Thyroid gland (tissue), 4 donors: ENCODE data around the gene ESF1. TPM values are rescaled to one million over a fixed set of nuclear protein-coding genes. Genes with fewer than 3 reads are reported as not detected.

Experiments used
- DNase-seq, 2 donors: peaks; one replicate each; pipeline ENCODE4 v3.0.0-alpha.2; 2019
- H3K27ac ChIP-seq, 3 donors: fragments of 200-600 bp; sonication (generic); 1 replicate in 2 of 3; 2 replicates in 1 of 3; pipeline ENCODE4 v1.5.1; 2016 to 2019; ENCODE audit warnings: mild to moderate bottlenecking in 1 of 3, moderate library complexity in 1 of 3
- H3K27me3 ChIP-seq: fragments of 200-600 bp; sonication (generic); one replicate; pipeline ENCODE4 v1.5.1; 2019
- H3K36me3 ChIP-seq, 2 donors: fragments of 200-600 bp; sonication (generic); one replicate each; pipeline ENCODE4 v1.5.1; 2016 to 2019
- H3K4me1 ChIP-seq, 2 donors: fragments of 200-600 bp; sonication (generic); one replicate each; pipeline ENCODE4 v1.5.1; 2017 to 2019
- H3K4me3 ChIP-seq, 3 donors: fragments of 200-600 bp; sonication (generic); replicated peaks in 1 of 3; 1 replicate in 2 of 3; 2 replicates in 1 of 3; pipeline ENCODE4 v1.5.1; 2016; ENCODE audit warnings: mild to moderate bottlenecking in 1 of 3
- H3K9me3 ChIP-seq: fragments of 200-600 bp; sonication (generic); one replicate; pipeline ENCODE4 v1.5.1; 2017
- POLR2A ChIP-seq, 2 donors: fragments of 450-650 bp; IDR thresholded peaks; one replicate each; pipeline ENCODE4 v1.6.1; 2017; ENCODE audit warnings: antibody characterized with exemption in 2 of 2, mild to moderate bottlenecking in 2 of 2, moderate library complexity in 1 of 2
- WGBS, 2 donors: methylation state at CpG; one replicate each; pipeline ENCODE4 v1.1.5; 2017; 5-methylcytosine and 5-hydroxymethylcytosine counted together
- intact Hi-C: fragments of 100-400 bp; cut with DNase I; formaldehyde crosslinking; loops from one replicate; pipeline ENCODE4 v1.15.1; 2023
- total RNA-seq, 4 donors: library from RNA; depleted of rRNA; stranded (reverse); fragments of >200 nt; gene quantifications; one replicate each; pipeline ENCODE4 v1.2.3, GENCODE V29; 2016
- TF ChIP-seq, protein P1 (sequence below), 6 experiments: fragments of 200-600 bp in 3 of 6; fragments of 450-650 bp in 3 of 6; sonication (generic) in 3 of 6; IDR thresholded peaks; one replicate each; pipeline ENCODE4 v1.5.1; 2016 to 2019; ENCODE audit warnings: antibody characterized with exemption in 6 of 6, mild to moderate bottlenecking in 2 of 6, inconsistent platforms in 1 of 6, moderate library complexity in 1 of 6

Gene ESF1
- total RNA-seq, 4 donors from 2014 or later, result 10.0 to 11.9 (median 10.8) TPM

DNA sequence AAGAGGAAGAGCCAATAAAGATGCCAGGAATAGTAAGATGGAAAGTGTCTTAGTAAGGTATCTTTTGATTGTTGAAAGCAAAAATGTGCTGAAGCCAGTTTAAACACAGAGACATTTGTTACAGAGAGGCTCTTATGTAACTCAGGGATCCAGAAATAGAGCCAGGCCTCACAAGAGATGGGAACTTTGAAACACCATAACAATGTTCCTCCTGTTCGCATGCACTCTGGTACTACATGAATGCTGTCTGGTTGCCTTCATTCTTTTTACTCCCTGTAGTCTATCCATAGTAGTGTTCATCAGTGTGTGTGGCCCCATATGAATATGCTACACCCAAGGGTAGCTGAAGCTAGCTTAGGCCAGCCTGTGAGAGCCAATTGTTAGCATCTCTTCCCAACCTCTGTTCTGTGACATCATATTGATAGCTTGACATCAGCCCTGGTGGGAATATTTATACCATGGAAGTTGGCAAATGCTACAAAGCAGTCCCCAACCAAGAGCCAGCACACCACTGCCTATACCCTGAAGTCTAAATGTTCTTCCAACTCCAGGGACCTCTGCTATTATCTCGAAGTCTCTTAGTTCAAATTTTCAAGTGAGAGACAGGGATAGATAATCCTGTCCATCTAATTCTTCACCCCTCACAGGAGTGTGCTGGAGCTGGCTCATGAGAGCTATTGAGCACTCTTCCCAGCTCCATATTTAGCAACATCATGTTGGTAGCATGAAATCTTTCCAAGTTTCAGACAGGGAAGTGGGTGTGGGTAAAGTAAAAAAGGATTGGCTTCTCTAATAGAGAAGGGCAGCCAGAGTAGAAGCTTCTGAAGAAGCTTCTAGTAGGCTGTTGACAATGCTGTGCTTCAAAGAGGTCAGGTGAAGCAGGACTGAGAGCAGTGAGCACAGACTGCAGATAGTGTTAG, 7.1 kb upstream of the ESF1 start:
- TF ChIP-seq, protein P1, sequence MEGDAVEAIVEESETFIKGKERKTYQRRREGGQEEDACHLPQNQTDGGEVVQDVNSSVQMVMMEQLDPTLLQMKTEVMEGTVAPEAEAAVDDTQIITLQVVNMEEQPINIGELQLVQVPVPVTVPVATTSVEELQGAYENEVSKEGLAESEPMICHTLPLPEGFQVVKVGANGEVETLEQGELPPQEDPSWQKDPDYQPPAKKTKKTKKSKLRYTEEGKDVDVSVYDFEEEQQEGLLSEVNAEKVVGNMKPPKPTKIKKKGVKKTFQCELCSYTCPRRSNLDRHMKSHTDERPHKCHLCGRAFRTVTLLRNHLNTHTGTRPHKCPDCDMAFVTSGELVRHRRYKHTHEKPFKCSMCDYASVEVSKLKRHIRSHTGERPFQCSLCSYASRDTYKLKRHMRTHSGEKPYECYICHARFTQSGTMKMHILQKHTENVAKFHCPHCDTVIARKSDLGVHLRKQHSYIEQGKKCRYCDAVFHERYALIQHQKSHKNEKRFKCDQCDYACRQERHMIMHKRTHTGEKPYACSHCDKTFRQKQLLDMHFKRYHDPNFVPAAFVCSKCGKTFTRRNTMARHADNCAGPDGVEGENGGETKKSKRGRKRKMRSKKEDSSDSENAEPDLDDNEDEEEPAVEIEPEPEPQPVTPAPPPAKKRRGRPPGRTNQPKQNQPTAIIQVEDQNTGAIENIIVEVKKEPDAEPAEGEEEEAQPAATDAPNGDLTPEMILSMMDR (IDR thresholded peaks at IDR 0.05), result no peak
- no peak for TF ChIP-seq POLR2A (IDR thresholded peaks at IDR 0.05)
- intact Hi-C loops, result no loop called here
- Histone ChIP-seq H3K9me3 (no peaks in the 10 kb centered on the region), H3K4me1 (no peaks in the 10 kb centered on the region), H3K27ac (no peak overlapping the region), H3K36me3 (peaks cover 24 to 42% of the 10 kb centered on the region in 2 donors), H3K27me3 (no peaks in the 10 kb centered on the region), H3K4me3 (no peak overlapping the region)
- 95 to 98% methylated on average over 2 of the region's 2 CpGs for WGBS, 2 donors
- no peak for DNase-seq

DNA sequence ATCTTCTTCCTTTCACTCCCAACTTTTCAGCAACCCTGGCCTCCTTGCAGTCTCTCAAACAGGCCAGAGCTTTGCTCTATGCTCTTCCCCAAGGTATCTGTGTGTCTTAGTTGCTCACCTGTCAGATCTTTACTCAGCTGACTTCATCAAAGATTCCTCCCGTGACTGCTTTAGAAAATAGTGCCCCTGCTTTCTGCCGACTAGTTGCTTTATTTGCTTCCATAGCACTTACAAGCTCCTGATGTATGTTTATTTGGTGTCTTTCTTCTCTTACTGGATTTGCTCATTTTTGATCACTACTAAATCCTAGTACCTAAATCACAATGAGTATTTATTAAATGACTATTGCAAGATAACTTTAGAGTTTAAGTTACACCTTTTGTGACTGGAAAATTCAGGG, 6.0 kb upstream of the ESF1 start:
- no peak for TF ChIP-seq POLR2A (IDR thresholded peaks at IDR 0.05)
- TF ChIP-seq, protein P1 (IDR thresholded peaks at IDR 0.05), result no peak
- no peak overlapping the region for H3K4me3 ChIP-seq
- no peak for DNase-seq
- 93 to 96% methylated on average over 2 of the region's 2 CpGs for WGBS, 2 donors
- H3K27me3 ChIP-seq, result no peaks in the 10 kb centered on the region
- intact Hi-C loops, result no loop called here
- H3K36me3 ChIP-seq, result peaks cover 15 to 40% of the 10 kb centered on the region in 2 donors
- no peak overlapping the region for H3K27ac ChIP-seq
- H3K9me3 ChIP-seq, result no peaks in the 10 kb centered on the region
- peaks cover 10% of the 10 kb centered on the region in 2 donors for H3K4me1 ChIP-seq

DNA sequence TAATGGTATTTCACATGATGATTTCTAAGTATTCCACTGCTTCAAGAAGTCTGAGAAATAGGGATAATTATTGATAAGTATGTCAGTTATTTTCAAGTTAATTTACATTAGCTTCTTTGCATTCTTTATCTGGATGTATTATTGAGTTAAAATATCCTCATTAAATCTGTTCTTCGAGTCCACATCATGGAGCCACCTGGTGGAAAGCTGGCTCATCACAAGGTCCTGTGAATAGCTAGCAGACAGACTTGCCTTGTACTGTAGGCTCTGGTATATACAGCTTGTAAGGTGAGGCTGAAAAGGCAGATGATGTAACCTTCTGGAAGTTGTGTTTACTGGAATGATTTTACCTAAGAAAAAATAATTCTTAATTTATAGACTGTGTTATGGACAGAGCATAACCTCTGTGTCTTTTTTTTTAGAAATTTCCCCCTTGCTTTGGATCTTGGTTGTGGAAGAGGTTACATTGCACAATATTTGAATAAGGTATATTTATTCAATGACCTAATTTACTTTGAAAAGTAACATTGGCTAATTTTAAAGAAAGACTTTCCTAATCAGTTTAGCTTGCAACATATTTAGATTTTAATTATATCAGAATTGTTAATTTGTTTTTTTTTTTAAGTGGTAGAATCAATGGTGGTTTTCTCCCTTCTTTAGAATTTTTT, 3.6 kb upstream of the ESF1 start:
- TF ChIP-seq POLR2A (IDR thresholded peaks at IDR 0.05), result no peak
- TF ChIP-seq, protein P1 (IDR thresholded peaks at IDR 0.05), result peak in 2 of 6 experiments; percentile 25 to 34
- H3K9me3 ChIP-seq, result no peaks in the 10 kb centered on the region
- H3K4me3 ChIP-seq, result no peak overlapping the region
- peaks cover 0 to 19% of the 10 kb centered on the region in 2 donors for H3K36me3 ChIP-seq
- WGBS, 2 donors, result 6 to 10% methylated on average over 1 of the region's 1 CpG
- intact Hi-C loops, result no loop called here
- no peaks in the 10 kb centered on the region for H3K27me3 ChIP-seq
- H3K27ac ChIP-seq, result no peak overlapping the region
- H3K4me1 ChIP-seq, result peaks cover 19 to 21% of the 10 kb centered on the region in 2 donors
- DNase-seq, result peak; percentile 27 to 29

DNA sequence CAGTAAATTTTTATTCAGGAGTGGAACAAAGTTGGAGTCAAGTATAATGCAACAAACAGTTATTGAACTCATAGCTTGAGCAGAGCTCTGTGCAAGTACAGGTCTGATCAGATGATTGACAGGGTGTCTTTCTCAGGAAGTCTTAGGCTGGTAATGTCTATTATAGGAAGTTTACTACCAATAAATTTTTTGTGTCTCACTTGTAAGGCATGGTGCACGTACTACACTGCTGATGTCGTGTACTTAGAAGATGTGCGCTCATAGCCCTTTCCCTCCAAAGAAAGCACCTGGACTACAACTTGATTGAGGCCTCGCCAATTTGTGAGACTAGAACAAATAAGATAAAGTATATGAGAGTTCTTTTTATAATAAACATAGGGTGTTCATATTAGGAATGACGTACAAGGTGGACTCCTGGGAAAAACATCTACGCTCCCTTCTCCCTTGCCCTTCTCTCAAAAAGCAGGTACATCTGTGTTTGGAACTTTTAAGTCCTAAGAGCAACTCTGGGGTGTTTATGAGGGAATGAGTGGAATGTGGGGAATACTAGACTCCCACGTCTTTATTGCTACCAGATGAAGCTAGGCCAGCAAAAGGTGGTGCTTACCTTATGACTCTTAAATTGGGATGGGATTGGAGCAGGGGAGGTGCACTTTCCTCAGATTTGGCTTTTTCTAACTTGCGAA, 1.6 kb upstream of the ESF1 start:
- peaks cover 0 to 13% of the 10 kb centered on the region in 2 donors for H3K36me3 ChIP-seq
- 79 to 85% methylated on average over 8 of the region's 8 CpGs for WGBS, 2 donors

More for the DNA sequence above, 1.6 kb upstream of the ESF1 start:
- peaks cover 19 to 22% of the 10 kb centered on the region in 2 donors for H3K4me1 ChIP-seq
- H3K4me3 ChIP-seq, result peak overlapping the region in 1 of 3 donors; percentile 75
- intact Hi-C loops, result no loop called here
- DNase-seq, result no peak
- TF ChIP-seq POLR2A (IDR thresholded peaks at IDR 0.05), result no peak
- TF ChIP-seq, protein P1 (IDR thresholded peaks at IDR 0.05), result no peak
- H3K27ac ChIP-seq, result no peak overlapping the region
- H3K27me3 ChIP-seq, result no peaks in the 10 kb centered on the region
- no peaks in the 10 kb centered on the region for H3K9me3 ChIP-seq
